Activated CD8-positive, alpha-beta memory T cell treated with anti-CD3 and anti-CD28 coated beads, Interleukin-2, amount 50 U/mL, for 1 hour (primary cell): ENCODE results near the gene GPATCH3.
"Not testable (repeated sequence)": the region's sequence is repeated elsewhere in the genome, so short reads cannot be mapped to it uniquely, and the experiment has no call there.

Experiments
- DNase-seq: peaks from one replicate; pipeline ENCODE4 v3.0.0-alpha.2; 2020; ENCODE audit errors: extremely low read depth

Gene GPATCH3

GRCh38 chr1:26913754-26914619 is 13.7 kb upstream of the GPATCH3 start, which contains the start of gene NR0B2:
NR0B2 (minus strand) TSS chr1:26913975; CDS start chr1:26913940, 35 bp downstream.
- DNase-seq, result no peak

GRCh38 chr1:26913389-26913753 is 13.1 kb upstream of the GPATCH3 start:
- DNase-seq, result no peak

- no peak for DNase-seq
Observed at GRCh38 chr1:26912147-26912490, 11.9 kb upstream of the GPATCH3 start.

GRCh38 chr1:26911399-26912146 is 11.3 kb upstream of the GPATCH3 start:
- no peak for DNase-seq

GRCh38 chr1:26910343-26911160 is 10.3 kb upstream of the GPATCH3 start:
- no peak for DNase-seq

- no peak for DNase-seq
Observed at GRCh38 chr1:26909951-26910342, 9.7 kb upstream of the GPATCH3 start.

GRCh38 chr1:26907071-26907917 is 7.0 kb upstream of the GPATCH3 start:
- no peak for DNase-seq

- no peak for DNase-seq
Observed at GRCh38 chr1:26900815-26901511, 696 bp upstream of the GPATCH3 start.

GRCh38 chr1:26897351-26897750 is 2.9 kb downstream of the GPATCH3 start:
- DNase-seq, result no peak

GRCh38 chr1:26894263-26894662 is 6.0 kb downstream of the GPATCH3 start:
- no peak for DNase-seq

GRCh38 chr1:26890467-26890796 is 9.8 kb downstream of the GPATCH3 start:
- DNase-seq, result no peak

- DNase-seq, result no peak
Observed at GRCh38 chr1:26889551-26890466, 10.5 kb downstream of the GPATCH3 start, which contains the start of gene GPN2. GPN2 (minus strand) TSS chr1:26890283; CDS start chr1:26890096, 187 bp downstream.

- DNase-seq, result no peak
Observed at GRCh38 chr1:26888231-26888630, 12.0 kb downstream of the GPATCH3 start.

GRCh38 chr1:26887125-26887524 is 13.1 kb downstream of the GPATCH3 start:
- no peak for DNase-seq

- no peak for DNase-seq
Observed at GRCh38 chr1:26882696-26883463, 17.4 kb downstream of the GPATCH3 start.

- not testable (repeated sequence) for DNase-seq
Observed at GRCh38 chr1:26881611-26882010, 18.7 kb downstream of the GPATCH3 start.

GRCh38 chr1:26879793-26880192 is 20.5 kb downstream of the GPATCH3 start:
- no peak for DNase-seq

- DNase-seq, result no peak
Observed at GRCh38 chr1:26877326-26877725, 22.9 kb downstream of the GPATCH3 start.

- DNase-seq, result no peak
Observed at GRCh38 chr1:26874896-26875295, 25.4 kb downstream of the GPATCH3 start.
